GM18517 (cell line): ENCODE measurements around the gene RNF141.

ENCODE experiments used
- ATAC-seq: cut with Tn5 transposase; IDR thresholded peaks from one replicate; pipeline ENCODE4 v1.9.1; 2021; ENCODE audit warnings: mild to moderate bottlenecking, moderate library complexity; ENCODE audit not compliant: unreplicated experiment

The RNF141 gene

DNA sequence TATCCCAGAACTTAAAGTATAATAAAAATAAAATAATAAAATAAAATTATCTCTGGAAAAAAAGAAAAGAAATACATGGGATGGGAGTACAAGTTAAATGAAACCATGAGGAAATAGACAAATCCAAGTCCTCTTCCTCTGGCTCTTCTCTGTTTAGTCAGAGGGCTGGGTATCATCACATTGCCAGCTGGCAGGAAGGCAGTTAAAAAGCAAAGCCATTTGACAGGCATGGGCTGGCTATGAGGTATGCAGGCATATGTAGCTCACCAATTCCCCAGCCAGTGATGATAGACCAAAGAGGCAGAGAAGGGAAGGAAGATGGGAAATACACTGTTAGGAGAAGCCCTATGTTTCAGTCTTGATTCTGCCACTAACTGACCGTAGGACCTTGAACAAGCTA is 21.0 kb upstream of the RNF141 start:
- ATAC-seq, result no peak

DNA sequence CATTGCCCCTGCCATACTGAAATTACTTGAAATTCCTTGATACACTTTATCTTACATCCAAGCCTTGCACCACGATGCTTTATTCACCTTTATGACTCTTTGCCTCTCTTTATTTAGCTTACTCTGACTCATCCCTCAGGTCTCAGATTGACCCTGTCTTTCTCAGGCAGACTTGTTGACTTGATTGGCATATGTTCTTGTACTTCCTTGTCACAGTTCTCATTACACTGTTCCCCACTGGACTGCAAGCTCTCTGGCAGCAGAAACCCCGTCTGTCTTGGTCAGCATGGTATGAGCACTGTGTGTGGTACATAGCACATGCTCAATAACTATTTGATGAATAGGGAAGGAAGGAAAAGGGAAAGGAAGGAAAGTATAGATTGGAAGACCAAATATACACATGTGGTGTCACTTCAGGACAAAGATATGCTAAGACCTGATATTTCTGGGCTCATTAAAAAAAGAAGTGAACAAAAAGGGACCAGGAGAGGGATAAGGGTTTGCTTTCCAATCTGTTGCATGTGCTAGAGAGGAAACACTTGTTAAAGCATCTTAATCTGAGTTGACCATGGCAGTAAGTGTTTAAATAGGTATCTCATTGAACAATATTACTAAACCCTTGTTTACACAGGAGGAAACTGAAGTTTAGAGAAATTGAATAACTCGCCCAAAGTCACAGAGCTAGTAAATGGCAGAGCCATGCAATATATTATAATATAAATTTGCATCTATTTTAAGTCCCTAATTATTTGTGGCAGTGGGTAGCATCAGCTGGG is 20.2 kb upstream of the RNF141 start:
- ATAC-seq, result no peak

DNA sequence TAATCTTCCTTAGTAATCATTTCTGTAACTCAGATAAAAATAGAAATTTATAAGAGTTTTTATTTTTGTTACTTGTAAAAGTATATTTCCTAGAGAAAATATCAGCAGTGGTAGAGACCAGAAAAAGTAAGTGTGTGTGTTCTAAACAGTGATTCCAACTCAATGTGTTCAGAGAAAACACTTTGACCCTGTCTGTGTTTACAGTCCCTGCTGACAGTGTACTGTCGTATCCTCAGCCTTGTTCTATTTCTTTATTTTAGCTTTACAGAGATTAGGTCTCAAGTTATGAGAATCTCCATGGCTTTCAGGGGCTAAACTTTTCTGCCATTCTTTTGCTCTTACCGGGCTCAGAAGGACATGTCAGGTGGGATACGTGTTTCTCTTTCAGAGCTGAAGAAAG is 17.3 kb upstream of the RNF141 start:
- no peak for ATAC-seq

DNA sequence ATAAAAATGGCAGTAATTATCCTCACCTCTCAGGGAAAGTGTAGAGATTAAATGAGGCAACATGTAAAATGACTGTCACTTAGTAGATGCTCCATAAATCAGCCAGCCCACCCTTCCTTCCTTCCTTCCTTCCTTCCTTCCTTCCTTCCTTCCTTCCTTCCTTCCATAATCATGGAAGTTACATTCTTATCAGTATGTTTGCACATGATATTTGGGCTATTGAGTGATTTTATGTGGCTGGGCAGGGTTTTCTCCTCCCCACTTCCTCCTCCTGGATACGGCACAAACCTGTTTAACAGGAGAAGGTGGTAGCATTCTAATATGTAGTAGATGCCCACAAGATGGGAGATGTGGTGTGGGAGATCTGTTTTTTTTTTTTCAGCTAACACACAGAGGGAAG is 15.6 kb upstream of the RNF141 start:
- no peak for ATAC-seq

- no peak for ATAC-seq
These were observed 10.9 kb upstream of the RNF141 start for GRCh38 chr11:10551845-10552352.

DNA sequence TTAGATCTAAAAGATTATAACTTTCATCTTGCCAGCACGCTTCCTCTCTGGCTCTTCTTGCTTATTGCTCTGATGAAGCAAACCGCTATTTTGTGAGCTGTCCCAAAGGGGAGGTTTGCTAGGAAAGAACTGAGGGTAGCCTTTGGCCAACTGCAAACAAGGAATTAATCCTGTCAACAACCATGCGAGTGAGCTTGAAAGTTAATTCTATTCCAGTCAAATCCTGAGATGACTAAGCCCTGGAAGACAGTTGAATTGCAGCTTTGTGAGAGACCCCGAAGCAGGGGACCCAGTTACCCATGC is 10.3 kb upstream of the RNF141 start:
- ATAC-seq, result no peak

DNA sequence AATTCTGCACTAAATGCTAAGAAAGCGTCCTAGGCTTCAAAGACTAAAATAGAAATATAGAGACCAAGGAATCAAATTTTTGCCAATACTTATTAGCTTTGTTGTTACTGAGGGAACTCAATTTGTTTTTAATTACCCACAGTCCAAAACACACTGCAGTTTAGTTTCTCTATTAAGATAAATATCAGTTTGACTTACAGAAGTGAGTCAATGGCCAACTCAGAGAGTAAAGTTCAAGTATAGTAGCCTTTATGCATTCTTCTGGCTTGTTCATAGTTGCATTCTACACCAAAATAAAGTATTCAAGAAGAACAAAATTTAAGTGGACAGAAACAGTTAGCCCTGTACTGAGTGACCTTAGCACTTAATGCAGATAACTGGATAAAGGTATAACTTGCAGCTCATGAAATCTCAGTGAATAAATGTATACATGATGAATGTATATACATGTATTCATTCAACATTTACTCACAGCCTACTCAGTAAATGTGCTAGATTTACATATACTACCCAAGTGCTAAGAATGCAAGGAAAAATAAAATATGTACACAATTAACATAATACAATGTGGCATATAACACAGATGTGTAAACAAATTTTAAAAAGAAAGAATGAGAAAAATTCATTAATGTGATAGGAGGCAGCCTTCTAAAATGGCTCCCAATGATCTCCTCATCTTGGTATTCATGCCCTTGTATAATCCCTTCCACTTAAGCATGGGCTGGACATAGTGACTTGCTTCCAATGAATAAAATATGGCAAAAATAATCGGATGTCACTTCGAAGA is 9.7 kb upstream of the RNF141 start:
- ATAC-seq, result no peak

- ATAC-seq, result no peak
These were observed 3.8 kb upstream of the RNF141 start for GRCh38 chr11:10544491-10545465.

GRCh38 chr11:10543782-10544181 is 2.8 kb upstream of the RNF141 start:
- no peak for ATAC-seq

GRCh38 chr11:10542776-10543175 is 1.8 kb upstream of the RNF141 start:
- ATAC-seq, result no peak

- no peak for ATAC-seq
These were observed 559 bp upstream of the RNF141 start for GRCh38 chr11:10541561-10541930.

- ATAC-seq, result peak; percentile 24
These were observed 457 bp downstream of the RNF141 start for GRCh38 chr11:10540546-10540914.

DNA sequence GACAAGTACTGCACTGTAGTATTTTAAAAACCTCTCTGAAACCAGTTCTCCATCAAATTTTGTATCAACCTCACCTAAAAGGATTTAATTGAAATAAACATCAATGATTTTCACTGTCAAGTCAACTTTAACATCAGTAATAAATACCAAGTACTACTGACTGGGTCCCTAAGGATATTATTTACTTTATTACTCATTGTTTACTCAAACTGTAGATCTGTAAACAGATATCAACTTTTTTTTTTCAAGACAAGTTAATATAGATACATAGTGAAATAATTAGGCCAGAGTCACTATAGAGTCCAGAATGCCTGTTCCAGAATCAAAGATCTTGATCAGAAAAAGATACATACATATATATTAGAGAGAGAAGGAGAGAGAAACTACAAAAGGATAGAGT is 1.6 kb downstream of the RNF141 start:
- no peak for ATAC-seq

- no peak for ATAC-seq
These were observed 2.1 kb downstream of the RNF141 start for GRCh38 chr11:10538924-10539323.

GRCh38 chr11:10537600-10537999 is 3.4 kb downstream of the RNF141 start:
- no peak for ATAC-seq

DNA sequence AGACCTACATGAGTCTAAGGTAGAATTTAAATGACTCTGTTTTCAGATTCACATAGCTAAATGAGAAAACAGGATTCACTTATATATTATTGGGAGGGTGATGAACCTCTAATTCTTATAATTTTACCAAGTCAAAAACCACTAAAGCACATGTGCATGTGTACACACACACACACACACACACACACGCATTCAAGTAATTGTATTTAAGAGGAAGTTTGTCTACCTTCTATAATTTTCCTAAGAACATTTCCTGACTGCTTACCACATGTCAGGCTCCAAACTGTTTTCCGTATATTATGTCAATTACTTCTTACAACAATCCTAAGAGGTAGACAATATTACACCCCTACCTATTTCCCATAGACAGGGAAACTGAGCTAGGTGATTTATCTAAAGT is 6.7 kb downstream of the RNF141 start:
- ATAC-seq, result no peak

- ATAC-seq, result no peak
These were observed 7.7 kb downstream of the RNF141 start for GRCh38 chr11:10533323-10533722.

- ATAC-seq, result no peak
These were observed 8.5 kb downstream of the RNF141 start for GRCh38 chr11:10532526-10532925.

DNA sequence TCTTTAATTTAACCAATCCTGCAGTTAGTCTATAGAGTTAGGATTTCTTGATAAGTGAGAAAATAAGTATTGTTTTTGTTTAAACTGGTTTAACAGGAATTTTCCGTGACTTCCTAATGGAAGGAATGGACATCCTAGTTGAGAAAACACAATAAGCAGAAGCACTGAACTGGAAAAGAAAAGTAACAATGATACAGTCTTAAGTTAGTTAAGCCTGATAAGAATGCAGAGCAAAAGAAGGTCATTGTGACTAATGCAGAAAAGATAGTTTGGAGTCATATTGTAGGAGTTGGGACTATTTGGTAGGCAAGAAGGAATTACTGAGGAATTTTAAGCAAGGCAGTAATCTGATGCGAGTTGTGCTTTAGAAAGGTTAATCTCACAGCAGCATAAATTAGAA is 11.7 kb downstream of the RNF141 start:
- no peak for ATAC-seq

DNA sequence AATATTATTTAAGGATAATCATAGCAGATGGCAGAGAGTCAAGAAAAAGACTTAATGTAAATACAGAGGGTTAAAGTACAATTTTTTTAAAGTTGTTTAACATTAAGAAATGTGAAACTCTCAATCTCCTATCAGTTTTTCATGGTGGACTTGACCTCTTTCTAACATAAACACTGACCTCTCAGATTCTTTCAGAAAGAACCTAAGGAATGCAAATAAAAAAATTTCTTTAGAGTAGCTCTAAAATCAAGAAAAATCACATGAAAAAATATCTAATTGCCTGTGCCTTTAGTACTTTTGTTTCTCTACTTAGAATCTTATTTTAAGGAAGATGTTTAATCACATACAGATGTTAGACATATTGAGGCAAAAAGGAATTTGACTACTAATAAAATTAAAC is 12.9 kb downstream of the RNF141 start:
- no peak for ATAC-seq
